GM23338 (cell line): Measurements from ENCODE around the gene APOOL. TPM values are rescaled to one million over a fixed set of nuclear protein-coding genes. Genes with fewer than 3 reads are reported as not detected.
"Not testable (repeated sequence)": the region's sequence is repeated elsewhere in the genome, so short reads cannot be mapped to it uniquely, and the experiment has no call there.

Source experiments
- ATAC-seq: fragments of 200-7000 bp; cut with Tn5 transposase; 3 replicates; pipeline ENCODE4 v1.9.1; 2020
- DNase-seq: peaks from one replicate; pipeline ENCODE4 v3.0.0-alpha.2; 2015; ENCODE audit warnings: low spot score
- H2AFZ ChIP-seq: fragments of 200-600 bp; sonication (generic); 2 replicates; pipeline ENCODE4 v1.8.0; 2016; ENCODE audit warnings: antibody characterized with exemption, mild to moderate bottlenecking, moderate library complexity
- H3F3A ChIP-seq: fragments of 200-600 bp; sonication (generic); replicated peaks from 2 replicates; pipeline ENCODE4 v1.8.0; 2017; ENCODE audit warnings: antibody characterized with exemption, mixed run types, low read depth
- H3K27ac ChIP-seq: fragments of 200-600 bp; sonication (generic); 2 replicates; pipeline ENCODE4 v1.6.1; 2016; ENCODE audit warnings: low read depth
- H3K27me3 ChIP-seq: fragments of 200-600 bp; sonication (generic); 2 replicates; pipeline ENCODE4 v1.8.0; 2016; ENCODE audit warnings: mild to moderate bottlenecking, mixed run types, moderate library complexity; ENCODE audit not compliant: insufficient read depth
- H3K36me3 ChIP-seq: fragments of 200-600 bp; sonication (generic); 2 replicates; pipeline ENCODE4 v1.8.0; 2016; ENCODE audit warnings: mild to moderate bottlenecking; ENCODE audit not compliant: insufficient read depth
- H3K4me1 ChIP-seq: fragments of 200-600 bp; sonication (generic); 2 replicates; pipeline ENCODE4 v1.8.0; 2016; ENCODE audit warnings: mild to moderate bottlenecking, moderate library complexity; ENCODE audit not compliant: insufficient read depth
- H3K4me2 ChIP-seq: fragments of 200-600 bp; sonication (generic); 2 replicates; pipeline ENCODE4 v1.7.1; 2017; ENCODE audit warnings: mixed run types
- H3K4me3 ChIP-seq: fragments of 200-600 bp; sonication (generic); 2 replicates; pipeline ENCODE4 v1.6.1; 2016; ENCODE audit warnings: mixed run types
- H3K79me2 ChIP-seq: fragments of 200-600 bp; sonication (generic); replicated peaks from 2 replicates; pipeline ENCODE4 v1.8.0; 2017; ENCODE audit warnings: mild to moderate bottlenecking; ENCODE audit not compliant: insufficient read depth
- H3K9me2 ChIP-seq: fragments of 200-600 bp; sonication (generic); 2 replicates; pipeline ENCODE4 v1.8.0; 2017; ENCODE audit not compliant: insufficient read depth
- H4K20me1 ChIP-seq: fragments of 200-600 bp; sonication (generic); replicated peaks from 2 replicates; pipeline ENCODE4 v1.8.0; 2017; ENCODE audit warnings: mild to moderate bottlenecking; ENCODE audit not compliant: insufficient read depth
- H3K27ac Mint-ChIP-seq: 2 replicates; pipeline ENCODE4 v1.8.0; 2020; ENCODE audit warnings: inconsistent platforms, mild to moderate bottlenecking, moderate library complexity, mixed read lengths
- H3K27me3 Mint-ChIP-seq: 3 replicates; pipeline ENCODE4 v1.8.0; 2022; ENCODE audit warnings: low read depth, mild to moderate bottlenecking, moderate library complexity, mixed read lengths, inconsistent platforms; ENCODE audit not compliant: insufficient read depth, poor library complexity
- H3K36me3 Mint-ChIP-seq: 3 replicates; pipeline ENCODE4 v1.8.0; 2021; ENCODE audit warnings: low read depth, mild to moderate bottlenecking, inconsistent platforms, moderate library complexity, mixed read lengths
- H3K4me1 Mint-ChIP-seq: 3 replicates; pipeline ENCODE4 v1.8.0; 2020; ENCODE audit warnings: mild to moderate bottlenecking, inconsistent platforms, mixed read lengths
- H3K4me3 Mint-ChIP-seq: 3 replicates; pipeline ENCODE4 v1.8.0; 2021; ENCODE audit warnings: moderate library complexity, mild to moderate bottlenecking, inconsistent platforms, mixed read lengths
- H3K9me3 Mint-ChIP-seq: 3 replicates; pipeline ENCODE4 v1.8.0; 2020; ENCODE audit warnings: moderate library complexity, mild to moderate bottlenecking, inconsistent platforms, mixed read lengths
- CREB1 ChIP-seq: fragments of 250-450 bp; sonication (Bioruptor Pico); IDR thresholded peaks from 2 replicates; pipeline ENCODE4 v1.5.0; 2020; ENCODE audit warnings: low read depth, mild to moderate bottlenecking, moderate library complexity
- CTCF ChIP-seq, 2 experiments: fragments of 200-600 bp in 1 of 2; sonication (generic) in 1 of 2; conservative IDR thresholded peaks; 2 replicates each; pipeline versions ENCODE4 v1.5.1 to v1.6.1; 2016 to 2017; ENCODE audit warnings: antibody characterized with exemption in 2 of 2, low read depth in 2 of 2, mild to moderate bottlenecking in 2 of 2, moderate library complexity in 1 of 2
- ETS1 ChIP-seq: IDR thresholded peaks from 2 replicates; pipeline ENCODE4 v1.6.1; 2016; ENCODE audit warnings: antibody characterized with exemption
- EZH2 ChIP-seq: fragments of 200-600 bp; sonication (generic); IDR thresholded peaks from one replicate; pipeline ENCODE4 v1.8.0; 2017; ENCODE audit warnings: antibody characterized with exemption, mild to moderate bottlenecking, low read depth; ENCODE audit not compliant: unreplicated experiment
- EZH2phosphoT487 ChIP-seq: fragments of 200-600 bp; sonication (generic); IDR thresholded peaks from one replicate; pipeline ENCODE4 v1.8.1; 2018; ENCODE audit warnings: antibody characterized with exemption; ENCODE audit not compliant: unreplicated experiment
- POLR2AphosphoS5 ChIP-seq: IDR thresholded peaks from 2 replicates; pipeline ENCODE4 v1.6.1; 2016; ENCODE audit warnings: antibody characterized with exemption, low read depth
- REST ChIP-seq: IDR thresholded peaks from one replicate; pipeline ENCODE4 v1.6.1; 2018; ENCODE audit warnings: antibody characterized with exemption; ENCODE audit not compliant: unreplicated experiment
- STAT1 ChIP-seq: IDR thresholded peaks from one replicate; pipeline ENCODE4 v1.6.1; 2016; ENCODE audit warnings: antibody characterized with exemption; ENCODE audit not compliant: unreplicated experiment
- ZNF114 ChIP-seq: fragments of 250-450 bp; sonication (Bioruptor Pico); IDR thresholded peaks from 2 replicates; pipeline ENCODE4 v1.5.0; 2020; ENCODE audit warnings: mild to moderate bottlenecking, moderate library complexity
- polyA plus RNA-seq: library from polyadenylated mRNA; unstranded; fragments of >200 nt; fragmentation: Nextera tagmentation; extraction: Ambion mirVana; gene quantifications from 2 replicates; pipeline ENCODE4 v1.2.1, GENCODE V29; 2016
- total RNA-seq: library from RNA; depleted of rRNA; stranded (reverse); fragments of >200 nt; shearing (Covaris generic); gene quantifications from 2 replicates; pipeline ENCODE4 v1.2.3, GENCODE V29; 2014

APOOL gene
- total and polyA plus RNA-seq, 2 experiments from 2014 or later: 10.4 to 11.0 TPM

DNA sequence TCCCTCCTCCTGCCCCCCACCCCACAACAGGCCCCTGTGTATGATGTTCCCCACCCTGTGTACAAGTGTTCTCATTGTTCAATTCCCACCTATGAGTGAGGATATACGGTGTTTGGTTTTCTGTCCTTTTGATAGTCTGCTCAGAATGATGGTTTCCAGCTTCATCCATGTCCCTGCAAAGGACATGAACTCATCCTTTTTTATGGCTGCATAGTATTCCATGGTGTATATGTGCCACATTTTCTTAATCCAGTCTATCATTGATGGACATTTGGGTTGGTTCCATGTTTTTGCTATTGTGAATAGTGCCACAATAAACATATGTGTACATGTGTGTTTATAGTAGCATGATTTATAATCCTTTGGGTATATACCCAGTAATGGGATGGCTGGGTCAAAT lies 73.6 kb downstream of the APOOL start:
- not testable (repeated sequence) for H3K27ac Mint-ChIP-seq, H3F3A ChIP-seq, H3K4me1 Mint-ChIP-seq, H3K27me3 Mint-ChIP-seq, H3K4me3 ChIP-seq, H3K27ac ChIP-seq, H3K4me2 ChIP-seq, H3K36me3 ChIP-seq, H3K79me2 ChIP-seq, DNase-seq, H3K9me3 Mint-ChIP-seq, H2AFZ ChIP-seq, H3K4me1 ChIP-seq, H3K27me3 ChIP-seq, H3K9me2 ChIP-seq, H3K4me3 Mint-ChIP-seq, H4K20me1 ChIP-seq, ATAC-seq
- peaks cover 20% of the 10 kb centered on the region; the same call in 2 of the 3 replicates for H3K36me3 Mint-ChIP-seq

DNA sequence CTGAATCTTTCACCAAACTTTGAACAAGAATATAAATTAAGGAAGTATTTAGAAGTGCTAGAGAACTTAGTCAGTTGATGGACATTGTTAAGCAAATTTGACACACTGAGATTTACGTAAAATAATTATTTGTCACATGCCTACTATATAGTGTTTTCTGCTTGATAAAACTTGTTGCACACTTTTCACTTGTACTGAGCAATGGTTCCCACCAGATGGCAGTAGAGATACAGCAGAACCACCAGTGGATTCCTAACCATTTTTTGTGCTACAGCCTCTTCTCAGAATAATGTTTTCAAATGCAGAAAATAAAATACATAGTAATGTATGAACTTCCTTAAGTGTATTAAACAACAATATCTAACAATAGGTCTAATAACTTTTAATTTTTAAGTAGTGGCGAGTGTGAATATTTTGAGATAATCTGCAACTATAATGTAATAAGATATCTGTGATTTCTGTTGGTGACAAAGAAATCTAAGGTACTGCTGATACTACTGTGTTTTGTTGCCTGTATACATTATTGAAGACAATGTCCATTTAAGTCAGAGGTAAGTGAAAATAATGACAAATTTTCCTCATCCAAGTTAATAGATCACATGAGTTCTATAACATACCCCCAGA lies 81.2 kb downstream of the APOOL start:
- H3K4me1 Mint-ChIP-seq: no peaks in the 10 kb centered on the region
- H3K27me3 Mint-ChIP-seq: peaks cover 6% of the 10 kb centered on the region
- ATAC-seq (no peak), DNase-seq (peak; percentile 20)
- H3K9me3 Mint-ChIP-seq: peaks cover 8% of the 10 kb centered on the region; the same call in 1 of the 3 replicates
- H2AFZ ChIP-seq: no peak overlapping the region
- H3F3A ChIP-seq: no peaks in the 10 kb centered on the region
- H3K79me2 ChIP-seq: no peaks in the 10 kb centered on the region
- peaks cover 33% of the 10 kb centered on the region for H3K36me3 Mint-ChIP-seq
- peak; percentile 61 to 68 for TF ChIP-seq CTCF (conservative IDR thresholded peaks at IDR 0.05; ENCODE audit: low read depth in 2 of 2)
- TF ChIP-seq EZH2phosphoT487: no peak
- H3K27ac Mint-ChIP-seq: no peak overlapping the region
- no peak overlapping the region for H3K4me3 Mint-ChIP-seq
- no peaks in the 10 kb centered on the region for H3K4me1 ChIP-seq
- H4K20me1 ChIP-seq: no peaks in the 10 kb centered on the region
- H3K9me2 ChIP-seq: no peaks in the 10 kb centered on the region
- H3K4me2 ChIP-seq: no peak overlapping the region
- no peaks in the 10 kb centered on the region for H3K27me3 ChIP-seq
- no peaks in the 10 kb centered on the region for H3K36me3 ChIP-seq
- no peak overlapping the region for H3K4me3 ChIP-seq
- no peak overlapping the region for H3K27ac ChIP-seq

- no peak overlapping the region for H3K27ac Mint-ChIP-seq
- no peak overlapping the region for H2AFZ ChIP-seq
- DNase-seq: no peak
- H3K4me3 Mint-ChIP-seq: no peak overlapping the region
- ATAC-seq: no peak
- H3K4me1 ChIP-seq: no peaks in the 10 kb centered on the region
- no peaks in the 10 kb centered on the region for H3K27me3 ChIP-seq
- H3K9me2 ChIP-seq: no peaks in the 10 kb centered on the region
- H3K4me3 ChIP-seq: no peak overlapping the region
- peaks cover 6% of the 10 kb centered on the region for H3K27me3 Mint-ChIP-seq
- H3K27ac ChIP-seq: no peak overlapping the region
- peaks cover 33% of the 10 kb centered on the region for H3K36me3 Mint-ChIP-seq
- H3K36me3 ChIP-seq: no peaks in the 10 kb centered on the region
- no peaks in the 10 kb centered on the region for H4K20me1 ChIP-seq
- H3K4me1 Mint-ChIP-seq: no peaks in the 10 kb centered on the region
- no peaks in the 10 kb centered on the region for H3K79me2 ChIP-seq
- H3K4me2 ChIP-seq: no peak overlapping the region
- H3K9me3 Mint-ChIP-seq: peaks cover 8% of the 10 kb centered on the region; the same call in 1 of the 3 replicates
- no peaks in the 10 kb centered on the region for H3F3A ChIP-seq
- no peak for TF ChIP-seq CREB1 (CRISPR knock-in tag)
- TF ChIP-seq EZH2phosphoT487: no peak
- no peak for TF ChIP-seq STAT1
- no peak for TF ChIP-seq POLR2AphosphoS5
- no peak for TF ChIP-seq ETS1
- TF ChIP-seq EZH2: no peak
- TF ChIP-seq REST: no peak
- TF ChIP-seq CTCF (conservative IDR thresholded peaks at IDR 0.05; ENCODE audit: low read depth in 2 of 2): no peak
- TF ChIP-seq ZNF114: no peak
Measured at GRCh38 chrX:85089321-85089840, 85.7 kb downstream of the APOOL start.
